A549 (cell line): ENCODE results near the gene CHPT1. TPM values are rescaled to one million over a fixed set of nuclear protein-coding genes. Genes with fewer than 3 reads are reported as not detected.

ENCODE experiments used
- ATAC-seq, 2 experiments: fragments of 200-7000 bp in 1 of 2; fragments of >200 bp in 1 of 2; cut with Nextera tagmentation in 1 of 2; cut with Tn5 transposase in 1 of 2; 3 replicates each; pipeline versions ENCODE4 v1.8.0 to v1.9.1; 2018 to 2020; ENCODE audit warnings: mild to moderate bottlenecking in 1 of 2, moderate library complexity in 1 of 2
- CTCF ChIA-PET: fragments of 300-600 bp; sonication (Branson Sonifier 250); formaldehyde crosslinking; extraction: SDS; loops from one replicate; lab custom pipeline; 2021; ENCODE audit warnings: antibody characterized with exemption, inconsistent platforms; lab: Yijun Ruan, JAX
- POLR2A ChIA-PET: fragments of 350-600 bp; formaldehyde crosslinking; extraction: SDS; loops from one replicate; lab custom pipeline; 2021; ENCODE audit warnings: antibody characterized with exemption, inconsistent platforms; lab: Yijun Ruan, JAX
- DNase-seq, 2 experiments: peaks; one replicate each; pipeline versions ENCODE4 v3.0.0 to v3.0.0-alpha.2; 2011 to 2016; ENCODE audit warnings: low read depth in 1 of 2, low spot score in 1 of 2
- FAIRE-seq: peaks from 2 replicates; lab custom pipeline; 2011; peaks lifted over from hg19 to GRCh38; lab: Jason Lieb, UNC
- H3K27ac ChIP-seq, 2 experiments: fragments of >200 bp; sonication (Bioruptor Twin); formaldehyde crosslinking; 3 replicates each; pipeline ENCODE4 v1.5.1; 2016 to 2017
- H3K4me1 ChIP-seq: fragments of >200 bp; sonication (Bioruptor Twin); formaldehyde crosslinking; 3 replicates; pipeline ENCODE4 v1.6.1; 2016
- H3K4me2 ChIP-seq: fragments of >200 bp; sonication (Bioruptor Twin); formaldehyde crosslinking; 3 replicates; pipeline ENCODE4 v1.6.1; 2016
- H3K4me3 ChIP-seq: fragments of >200 bp; sonication (Bioruptor Twin); formaldehyde crosslinking; 3 replicates; pipeline ENCODE4 v1.5.1; 2016
- H3K9me3 ChIP-seq: fragments of >200 bp; sonication (Bioruptor Twin); formaldehyde crosslinking; 3 replicates; pipeline ENCODE4 v1.6.1; 2016
- CBX2 ChIP-seq: fragments of 200-600 bp; sonication (generic); IDR thresholded peaks from 2 replicates; pipeline ENCODE4 v1.6.1; 2016; ENCODE audit warnings: low read depth, mild to moderate bottlenecking, borderline replicate concordance
- CHD2 ChIP-seq: fragments of 150-350 bp; IDR thresholded peaks from 2 replicates; pipeline ENCODE4 v1.6.1; 2014; ENCODE audit warnings: low read length; ENCODE audit not compliant: partially characterized antibody
- CHD4 ChIP-seq: fragments of 200-600 bp; sonication (generic); IDR thresholded peaks from 2 replicates; pipeline ENCODE4 v1.6.1; 2016; ENCODE audit warnings: antibody characterized with exemption, mild to moderate bottlenecking, borderline replicate concordance
- FOXS1 ChIP-seq: fragments of 250-450 bp; sonication (Bioruptor Pico); IDR thresholded peaks from 2 replicates; pipeline ENCODE4 v1.5.0; 2020; ENCODE audit warnings: mild to moderate bottlenecking, moderate library complexity
- HEYL ChIP-seq: fragments of 250-450 bp; sonication (Bioruptor Pico); IDR thresholded peaks from 2 replicates; pipeline ENCODE4 v1.8.0; 2021; ENCODE audit warnings: mild to moderate bottlenecking, moderate library complexity
- JUNB ChIP-seq: fragments of >200 bp; sonication (Bioruptor Twin); formaldehyde crosslinking; IDR thresholded peaks from 2 replicates; pipeline ENCODE4 v1.6.1; 2016
- KDM1A ChIP-seq: fragments of 200-600 bp; sonication (generic); IDR thresholded peaks from 2 replicates; pipeline ENCODE4 v1.6.1; 2016; ENCODE audit warnings: low read depth, mild to moderate bottlenecking
- NPAS2 ChIP-seq: fragments of 250-450 bp; sonication (Bioruptor Pico); IDR thresholded peaks from 2 replicates; pipeline ENCODE4 v1.8.0; 2022; ENCODE audit warnings: mild to moderate bottlenecking, moderate library complexity, borderline replicate concordance
- PBX3 ChIP-seq: IDR thresholded peaks from 2 replicates; pipeline ENCODE4 v1.6.1; 2012
- PHF8 ChIP-seq: fragments of 200-600 bp; sonication (generic); IDR thresholded peaks from 2 replicates; pipeline ENCODE4 v1.6.1; 2016; ENCODE audit warnings: low read depth, mild to moderate bottlenecking, antibody characterized with exemption, moderate library complexity, borderline replicate concordance
- POLR2A ChIP-seq: IDR thresholded peaks from 2 replicates; pipeline ENCODE4 v1.6.1; 2012; ENCODE audit warnings: mild to moderate bottlenecking, low read length
- POLR2AphosphoS2 ChIP-seq: conservative IDR thresholded peaks from 2 replicates; pipeline ENCODE4 v1.6.1; 2012; ENCODE audit warnings: low read length, improper control_type of control experiment, inconsistent platforms
- RAD21 ChIP-seq, 2 experiments: fragments of >200 bp in 1 of 2; sonication (Bioruptor Twin) in 1 of 2; formaldehyde crosslinking in 1 of 2; IDR thresholded peaks in 1 of 2; conservative IDR thresholded peaks in 1 of 2; 2 replicates in 1 of 2; 3 replicates in 1 of 2; pipeline ENCODE4 v1.6.1; 2012 to 2018; ENCODE audit warnings: inconsistent platforms in 1 of 2
- TFCP2L1 ChIP-seq: fragments of 250-450 bp; sonication (Bioruptor Pico); IDR thresholded peaks from 2 replicates; pipeline ENCODE4 v1.5.0; 2021; ENCODE audit warnings: mild to moderate bottlenecking
- WGBS: methylation state at CpG from one replicate; pipeline ENCODE4 v1.1.6; 2017; ENCODE audit errors: missing lambda C conversion rate; 5-methylcytosine and 5-hydroxymethylcytosine counted together
- polyA plus RNA-seq, 4 experiments: library from polyadenylated mRNA; depleted of rRNA in 3 of 4; stranded (reverse); fragments of >200 nt; fragmentation: RNase III in 1 of 4; extraction: RNeasy Plus Mini Kit Qiagen cat#74134 plus additional on column Dnase treatment in 1 of 4; gene quantifications; 2 replicates in 3 of 4; 3 replicates in 1 of 4; pipeline ENCODE4 v1.2.3, GENCODE V29; 2011 to 2017
- TF ChIP-seq, protein P1 (sequence below): fragments of 250-450 bp; sonication (Bioruptor Pico); IDR thresholded peaks from 2 replicates; pipeline ENCODE4 v1.5.0; 2021; ENCODE audit warnings: mild to moderate bottlenecking, moderate library complexity, borderline replicate concordance
- TF ChIP-seq, protein P2 (sequence below): IDR thresholded peaks from 2 replicates; pipeline ENCODE4 v1.6.1; 2012
- TF ChIP-seq, protein P3 (sequence below): fragments of 200-600 bp; sonication (generic); IDR thresholded peaks from 2 replicates; pipeline ENCODE4 v1.6.1; 2016; ENCODE audit warnings: antibody characterized with exemption, mild to moderate bottlenecking, moderate library complexity
- TF ChIP-seq, protein P4 (sequence below): fragments of >200 bp; sonication (Bioruptor Twin); formaldehyde crosslinking; IDR thresholded peaks from 3 replicates; pipeline ENCODE4 v1.5.1; 2016

The CHPT1 gene
- polyA plus RNA-seq, 2 of the 4 experiments (the other 2 are of a cell fraction): 52.0 to 102 TPM

DNA sequence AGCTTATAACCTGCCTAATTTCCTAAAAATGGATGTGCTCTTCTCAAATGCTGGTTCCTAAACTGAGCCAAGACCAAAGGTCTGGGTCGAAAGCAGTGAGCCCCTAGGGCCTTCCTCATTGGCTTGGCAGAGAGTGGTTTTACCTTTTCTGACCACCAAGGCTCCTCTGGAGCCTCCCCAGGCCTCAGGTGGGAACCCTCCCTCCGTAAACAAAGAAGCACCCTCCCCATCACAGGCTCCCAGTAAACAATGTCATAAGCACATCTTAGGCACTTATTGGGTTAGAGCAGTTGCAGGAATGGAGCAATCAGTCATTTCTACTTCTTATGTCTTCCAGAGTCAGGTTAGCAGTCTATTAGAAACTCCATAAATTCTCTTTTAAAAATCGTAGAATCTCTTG lies 6.0 kb downstream of the CHPT1 start (continued):
- TF ChIP-seq, protein P1, sequence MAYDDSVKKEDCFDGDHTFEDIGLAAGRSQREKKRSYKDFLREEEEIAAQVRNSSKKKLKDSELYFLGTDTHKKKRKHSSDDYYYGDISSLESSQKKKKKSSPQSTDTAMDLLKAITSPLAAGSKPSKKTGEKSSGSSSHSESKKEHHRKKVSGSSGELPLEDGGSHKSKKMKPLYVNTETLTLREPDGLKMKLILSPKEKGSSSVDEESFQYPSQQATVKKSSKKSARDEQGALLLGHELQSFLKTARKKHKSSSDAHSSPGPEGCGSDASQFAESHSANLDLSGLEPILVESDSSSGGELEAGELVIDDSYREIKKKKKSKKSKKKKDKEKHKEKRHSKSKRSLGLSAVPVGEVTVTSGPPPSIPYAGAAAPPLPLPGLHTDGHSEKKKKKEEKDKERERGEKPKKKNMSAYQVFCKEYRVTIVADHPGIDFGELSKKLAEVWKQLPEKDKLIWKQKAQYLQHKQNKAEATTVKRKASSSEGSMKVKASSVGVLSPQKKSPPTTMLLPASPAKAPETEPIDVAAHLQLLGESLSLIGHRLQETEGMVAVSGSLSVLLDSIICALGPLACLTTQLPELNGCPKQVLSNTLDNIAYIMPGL (CRISPR knock-in tag): no peak
- TF ChIP-seq PBX3: no peak

- TF ChIP-seq CHD2 (no peak), PHF8 (no peak), FOXS1 (CRISPR knock-in tag) (no peak)
- POLR2A ChIA-PET: no interaction called here
- Histone ChIP-seq H3K27ac (no peak overlapping the region), H3K4me1 (no peaks in the 10 kb centered on the region; the same call in 2 of the 3 replicates), H3K4me2 (no peak overlapping the region), H3K9me3 (no peaks in the 10 kb centered on the region), H3K4me3 (no peak overlapping the region)
- CTCF ChIA-PET: interaction anchor here (0.7 kb wide), 1 partner anchor 17 kb away, joined by 3 read pairs; no protein-coding TSS in a partner anchor
- WGBS: 98% methylated on average over 1 of the region's 1 CpG
- FAIRE-seq (no peak), ATAC-seq (no peak), DNase-seq (no peak)
Measured at GRCh38 chr12:101706403-101706802, 9.0 kb downstream of the CHPT1 start.

DNA sequence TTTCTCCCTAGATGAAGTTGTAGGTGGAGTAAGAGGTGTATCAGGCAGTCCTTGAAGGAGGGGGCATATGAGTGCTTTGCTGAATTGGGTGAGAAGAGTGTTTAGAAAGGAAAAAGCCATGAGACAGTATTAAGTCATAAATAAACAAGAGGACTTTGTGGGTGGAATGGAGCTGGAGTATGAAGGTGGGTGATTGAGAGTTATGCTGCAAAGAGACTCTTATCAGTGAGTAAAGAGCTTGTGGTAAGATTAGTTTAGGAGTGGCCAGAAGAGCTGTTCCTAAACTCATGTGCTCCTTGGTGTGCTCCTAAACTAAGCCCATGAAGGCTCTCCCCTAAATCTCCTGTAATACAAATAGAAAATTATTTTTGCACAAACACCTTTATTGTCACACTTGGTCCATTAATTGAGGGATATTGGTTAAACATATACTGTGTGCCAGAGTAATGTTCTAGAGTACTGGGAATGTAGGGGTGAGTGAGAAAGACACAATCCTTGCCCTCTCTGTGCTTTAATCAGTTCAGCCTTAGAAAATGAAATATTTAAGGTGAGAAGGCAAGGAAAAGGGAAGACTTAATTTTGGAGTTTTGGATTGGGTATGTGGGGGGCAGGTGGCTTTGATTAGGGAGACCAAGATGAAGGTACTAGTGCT lies 9.8 kb downstream of the CHPT1 start:
- ATAC-seq: peak in 1 of 2 experiments; percentile 25; a peak in 1 of 6 replicates
- Histone ChIP-seq H3K4me3 (no peak overlapping the region), H3K9me3 (no peaks in the 10 kb centered on the region), H3K27ac (no peak overlapping the region), H3K4me2 (no peak overlapping the region), H3K4me1 (no peaks in the 10 kb centered on the region; the same call in 2 of the 3 replicates)
- ChIA-PET CTCF (interaction anchor here (1.1 kb wide), 1 partner anchor 9 kb away, joined by 4 read pairs; no protein-coding TSS in a partner anchor), POLR2A (no interaction called here)
- DNase-seq: no peak
- TF ChIP-seq CHD4: no peak
- no peak for TF ChIP-seq POLR2AphosphoS2
- no peak for TF ChIP-seq TFCP2L1 (CRISPR knock-in tag)
- TF ChIP-seq, protein P1 (CRISPR knock-in tag): no peak
- no peak for TF ChIP-seq JUNB
- no peak for TF ChIP-seq HEYL (CRISPR knock-in tag)
- TF ChIP-seq, protein P2, sequence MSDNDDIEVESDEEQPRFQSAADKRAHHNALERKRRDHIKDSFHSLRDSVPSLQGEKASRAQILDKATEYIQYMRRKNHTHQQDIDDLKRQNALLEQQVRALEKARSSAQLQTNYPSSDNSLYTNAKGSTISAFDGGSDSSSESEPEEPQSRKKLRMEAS: no peak
- TF ChIP-seq POLR2A: no peak
- no peak for TF ChIP-seq KDM1A
- no peak for TF ChIP-seq CBX2
- TF ChIP-seq NPAS2: no peak
- TF ChIP-seq, protein P3, sequence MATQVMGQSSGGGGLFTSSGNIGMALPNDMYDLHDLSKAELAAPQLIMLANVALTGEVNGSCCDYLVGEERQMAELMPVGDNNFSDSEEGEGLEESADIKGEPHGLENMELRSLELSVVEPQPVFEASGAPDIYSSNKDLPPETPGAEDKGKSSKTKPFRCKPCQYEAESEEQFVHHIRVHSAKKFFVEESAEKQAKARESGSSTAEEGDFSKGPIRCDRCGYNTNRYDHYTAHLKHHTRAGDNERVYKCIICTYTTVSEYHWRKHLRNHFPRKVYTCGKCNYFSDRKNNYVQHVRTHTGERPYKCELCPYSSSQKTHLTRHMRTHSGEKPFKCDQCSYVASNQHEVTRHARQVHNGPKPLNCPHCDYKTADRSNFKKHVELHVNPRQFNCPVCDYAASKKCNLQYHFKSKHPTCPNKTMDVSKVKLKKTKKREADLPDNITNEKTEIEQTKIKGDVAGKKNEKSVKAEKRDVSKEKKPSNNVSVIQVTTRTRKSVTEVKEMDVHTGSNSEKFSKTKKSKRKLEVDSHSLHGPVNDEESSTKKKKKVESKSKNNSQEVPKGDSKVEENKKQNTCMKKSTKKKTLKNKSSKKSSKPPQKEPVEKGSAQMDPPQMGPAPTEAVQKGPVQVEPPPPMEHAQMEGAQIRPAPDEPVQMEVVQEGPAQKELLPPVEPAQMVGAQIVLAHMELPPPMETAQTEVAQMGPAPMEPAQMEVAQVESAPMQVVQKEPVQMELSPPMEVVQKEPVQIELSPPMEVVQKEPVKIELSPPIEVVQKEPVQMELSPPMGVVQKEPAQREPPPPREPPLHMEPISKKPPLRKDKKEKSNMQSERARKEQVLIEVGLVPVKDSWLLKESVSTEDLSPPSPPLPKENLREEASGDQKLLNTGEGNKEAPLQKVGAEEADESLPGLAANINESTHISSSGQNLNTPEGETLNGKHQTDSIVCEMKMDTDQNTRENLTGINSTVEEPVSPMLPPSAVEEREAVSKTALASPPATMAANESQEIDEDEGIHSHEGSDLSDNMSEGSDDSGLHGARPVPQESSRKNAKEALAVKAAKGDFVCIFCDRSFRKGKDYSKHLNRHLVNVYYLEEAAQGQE: no peak
- TF ChIP-seq, protein P4, sequence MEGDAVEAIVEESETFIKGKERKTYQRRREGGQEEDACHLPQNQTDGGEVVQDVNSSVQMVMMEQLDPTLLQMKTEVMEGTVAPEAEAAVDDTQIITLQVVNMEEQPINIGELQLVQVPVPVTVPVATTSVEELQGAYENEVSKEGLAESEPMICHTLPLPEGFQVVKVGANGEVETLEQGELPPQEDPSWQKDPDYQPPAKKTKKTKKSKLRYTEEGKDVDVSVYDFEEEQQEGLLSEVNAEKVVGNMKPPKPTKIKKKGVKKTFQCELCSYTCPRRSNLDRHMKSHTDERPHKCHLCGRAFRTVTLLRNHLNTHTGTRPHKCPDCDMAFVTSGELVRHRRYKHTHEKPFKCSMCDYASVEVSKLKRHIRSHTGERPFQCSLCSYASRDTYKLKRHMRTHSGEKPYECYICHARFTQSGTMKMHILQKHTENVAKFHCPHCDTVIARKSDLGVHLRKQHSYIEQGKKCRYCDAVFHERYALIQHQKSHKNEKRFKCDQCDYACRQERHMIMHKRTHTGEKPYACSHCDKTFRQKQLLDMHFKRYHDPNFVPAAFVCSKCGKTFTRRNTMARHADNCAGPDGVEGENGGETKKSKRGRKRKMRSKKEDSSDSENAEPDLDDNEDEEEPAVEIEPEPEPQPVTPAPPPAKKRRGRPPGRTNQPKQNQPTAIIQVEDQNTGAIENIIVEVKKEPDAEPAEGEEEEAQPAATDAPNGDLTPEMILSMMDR: no peak
- no peak for TF ChIP-seq RAD21 (conservative IDR thresholded peaks at IDR 0.05 in 1 of 2, IDR thresholded peaks at IDR 0.05 in 1 of 2)
- FAIRE-seq: no peak
